SK-N-SH treated with all-trans-retinoic acid at 6 μM for 48 hours (cell line): Measurements from ENCODE around the gene MAP3K6.

ENCODE experiments used
- ATAC-seq: fragments of 200-7000 bp; cut with Tn5 transposase; 3 replicates; pipeline ENCODE4 v1.9.1; 2020; ENCODE audit warnings: mild to moderate bottlenecking, moderate library complexity
- ARNTL ChIP-seq: fragments of 450-650 bp; formaldehyde crosslinking; IDR thresholded peaks from 2 replicates; pipeline ENCODE4 v1.5.0; 2020; ENCODE audit warnings: low read depth, mild to moderate bottlenecking, moderate library complexity, borderline replicate concordance
- BACH2 ChIP-seq: fragments of 250-450 bp; sonication (Bioruptor Pico); IDR thresholded peaks from 2 replicates; pipeline ENCODE4 v1.9.0; 2021; ENCODE audit warnings: mild to moderate bottlenecking, borderline replicate concordance
- CSDC2 ChIP-seq: fragments of 250-450 bp; sonication (Bioruptor Pico); IDR thresholded peaks from 2 replicates; pipeline ENCODE4 v1.5.0; 2020; ENCODE audit warnings: mild to moderate bottlenecking, moderate library complexity
- GLIS3 ChIP-seq: fragments of 250-450 bp; sonication (Bioruptor Pico); IDR thresholded peaks from 2 replicates; pipeline ENCODE4 v1.5.0; 2020; ENCODE audit warnings: mild to moderate bottlenecking, moderate library complexity
- ISL1 ChIP-seq: fragments of 250-450 bp; sonication (Bioruptor Pico); IDR thresholded peaks from 2 replicates; pipeline ENCODE4 v2.1.2; 2022; ENCODE audit warnings: mild to moderate bottlenecking, moderate library complexity
- PATZ1 ChIP-seq: fragments of 250-450 bp; sonication (Bioruptor Pico); IDR thresholded peaks from 2 replicates; pipeline ENCODE4 v1.8.0; 2020; ENCODE audit warnings: mild to moderate bottlenecking, moderate library complexity, borderline replicate concordance
- POU6F1 ChIP-seq: fragments of 250-450 bp; sonication (Bioruptor Pico); IDR thresholded peaks from 2 replicates; pipeline ENCODE4 v1.8.0; 2021; ENCODE audit warnings: low read depth, mild to moderate bottlenecking, moderate library complexity, borderline replicate concordance
- RARB ChIP-seq: fragments of 250-450 bp; sonication (Bioruptor Pico); IDR thresholded peaks from 2 replicates; pipeline ENCODE4 v1.8.0; 2021; ENCODE audit warnings: mild to moderate bottlenecking, moderate library complexity
- SNAI2 ChIP-seq: fragments of 250-450 bp; sonication (Bioruptor Pico); IDR thresholded peaks from 2 replicates; pipeline ENCODE4 v1.5.0; 2020; ENCODE audit warnings: mild to moderate bottlenecking, moderate library complexity
- TCF4 ChIP-seq: fragments of 250-450 bp; sonication (Bioruptor Pico); IDR thresholded peaks from 2 replicates; pipeline ENCODE4 v1.8.0; 2021; ENCODE audit warnings: mild to moderate bottlenecking, moderate library complexity, borderline replicate concordance
- TOX ChIP-seq: fragments of 250-450 bp; sonication (Bioruptor Pico); IDR thresholded peaks from 2 replicates; pipeline ENCODE4 v1.8.0; 2021; ENCODE audit warnings: mild to moderate bottlenecking, moderate library complexity, borderline replicate concordance
- ZC3H10 ChIP-seq: fragments of 250-450 bp; sonication (Bioruptor Pico); IDR thresholded peaks from 2 replicates; pipeline ENCODE4 v1.5.1; 2021; ENCODE audit warnings: mild to moderate bottlenecking, moderate library complexity
- ZFP3 ChIP-seq: fragments of 250-450 bp; sonication (Bioruptor Pico); IDR thresholded peaks from 2 replicates; pipeline ENCODE4 v1.5.0; 2020; ENCODE audit warnings: mild to moderate bottlenecking, moderate library complexity
- ZFP30 ChIP-seq: fragments of 450-650 bp; formaldehyde crosslinking; IDR thresholded peaks from 2 replicates; pipeline ENCODE4 v1.5.0; 2022; ENCODE audit warnings: mild to moderate bottlenecking, moderate library complexity
- ZNF565 ChIP-seq: fragments of 450-650 bp; formaldehyde crosslinking; conservative IDR thresholded peaks from 2 replicates; pipeline ENCODE4 v1.5.0; 2020; ENCODE audit warnings: low read depth, mild to moderate bottlenecking, moderate library complexity
- ZNF70 ChIP-seq: fragments of 450-650 bp; formaldehyde crosslinking; IDR thresholded peaks from 2 replicates; pipeline ENCODE4 v1.5.0; 2020; ENCODE audit warnings: mild to moderate bottlenecking, moderate library complexity
- ZNF8 ChIP-seq: fragments of 450-650 bp; formaldehyde crosslinking; IDR thresholded peaks from 2 replicates; pipeline ENCODE4 v1.5.0; 2020; ENCODE audit warnings: mild to moderate bottlenecking, moderate library complexity
- TF ChIP-seq, protein P1 (sequence below): fragments of 250-450 bp; sonication (Bioruptor Pico); IDR thresholded peaks from 2 replicates; pipeline ENCODE4 v1.5.0; 2020; ENCODE audit warnings: mild to moderate bottlenecking, moderate library complexity
- TF ChIP-seq, protein P2 (sequence below): fragments of 250-450 bp; sonication (Bioruptor Pico); IDR thresholded peaks from 2 replicates; pipeline ENCODE4 v1.5.1; 2020; ENCODE audit warnings: low read depth, mild to moderate bottlenecking, moderate library complexity

MAP3K6 gene

DNA sequence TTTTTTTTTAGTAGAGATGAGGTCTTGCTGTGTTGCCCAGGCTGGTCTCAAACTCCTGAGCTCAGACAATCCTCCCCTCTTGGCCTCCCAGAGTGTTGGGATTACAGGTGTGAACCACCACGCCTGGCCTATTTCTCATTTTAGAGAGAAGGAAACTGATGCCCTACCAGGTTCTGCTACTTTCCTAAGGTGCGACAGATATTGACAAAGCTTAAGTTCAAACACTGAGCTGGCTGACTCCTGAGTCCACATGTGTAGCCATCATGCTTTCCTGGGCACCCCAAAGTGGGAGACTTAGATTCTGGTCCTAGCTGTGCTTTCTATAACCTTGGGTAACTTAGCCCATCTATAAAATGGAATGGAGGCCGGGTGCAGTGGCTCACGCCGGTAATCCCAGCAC lies 49.9 kb downstream of the MAP3K6 start:
- no peak for ATAC-seq
- TF ChIP-seq ARNTL, result no peak
- TF ChIP-seq PATZ1 (CRISPR knock-in tag), result no peak
- no peak for TF ChIP-seq RARB (CRISPR knock-in tag)
- TF ChIP-seq, protein P1, sequence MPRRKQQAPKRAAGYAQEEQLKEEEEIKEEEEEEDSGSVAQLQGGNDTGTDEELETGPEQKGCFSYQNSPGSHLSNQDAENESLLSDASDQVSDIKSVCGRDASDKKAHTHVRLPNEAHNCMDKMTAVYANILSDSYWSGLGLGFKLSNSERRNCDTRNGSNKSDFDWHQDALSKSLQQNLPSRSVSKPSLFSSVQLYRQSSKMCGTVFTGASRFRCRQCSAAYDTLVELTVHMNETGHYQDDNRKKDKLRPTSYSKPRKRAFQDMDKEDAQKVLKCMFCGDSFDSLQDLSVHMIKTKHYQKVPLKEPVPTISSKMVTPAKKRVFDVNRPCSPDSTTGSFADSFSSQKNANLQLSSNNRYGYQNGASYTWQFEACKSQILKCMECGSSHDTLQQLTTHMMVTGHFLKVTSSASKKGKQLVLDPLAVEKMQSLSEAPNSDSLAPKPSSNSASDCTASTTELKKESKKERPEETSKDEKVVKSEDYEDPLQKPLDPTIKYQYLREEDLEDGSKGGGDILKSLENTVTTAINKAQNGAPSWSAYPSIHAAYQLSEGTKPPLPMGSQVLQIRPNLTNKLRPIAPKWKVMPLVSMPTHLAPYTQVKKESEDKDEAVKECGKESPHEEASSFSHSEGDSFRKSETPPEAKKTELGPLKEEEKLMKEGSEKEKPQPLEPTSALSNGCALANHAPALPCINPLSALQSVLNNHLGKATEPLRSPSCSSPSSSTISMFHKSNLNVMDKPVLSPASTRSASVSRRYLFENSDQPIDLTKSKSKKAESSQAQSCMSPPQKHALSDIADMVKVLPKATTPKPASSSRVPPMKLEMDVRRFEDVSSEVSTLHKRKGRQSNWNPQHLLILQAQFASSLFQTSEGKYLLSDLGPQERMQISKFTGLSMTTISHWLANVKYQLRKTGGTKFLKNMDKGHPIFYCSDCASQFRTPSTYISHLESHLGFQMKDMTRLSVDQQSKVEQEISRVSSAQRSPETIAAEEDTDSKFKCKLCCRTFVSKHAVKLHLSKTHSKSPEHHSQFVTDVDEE (CRISPR knock-in tag), result no peak
- no peak for TF ChIP-seq CSDC2
- no peak for TF ChIP-seq SNAI2
- no peak for TF ChIP-seq ZNF8 (CRISPR knock-in tag)
- TF ChIP-seq POU6F1, result no peak

DNA sequence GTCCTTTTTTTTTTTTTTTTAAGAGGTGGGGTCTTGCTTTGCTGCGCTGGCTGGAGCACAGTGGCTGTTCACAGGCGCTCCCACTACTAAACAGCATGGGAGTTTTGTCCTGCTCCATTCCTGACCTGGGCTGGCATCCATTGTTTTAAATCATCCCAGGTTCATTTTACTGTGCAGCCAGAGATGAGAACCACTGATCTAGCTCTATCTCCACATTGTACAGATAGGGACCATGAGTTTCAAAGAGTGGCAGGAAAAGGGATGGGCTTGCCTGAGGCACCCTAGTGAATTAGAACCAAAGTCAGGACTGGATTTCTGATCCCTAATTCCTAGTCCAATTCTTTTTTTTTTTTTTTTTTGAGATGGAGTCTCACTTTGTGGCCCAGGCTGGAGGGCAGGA lies 52.0 kb downstream of the MAP3K6 start:
- no peak; the same call in 2 of the 3 replicates for ATAC-seq
- TF ChIP-seq ZFP3, result no peak
- TF ChIP-seq GLIS3 (CRISPR knock-in tag), result no peak
- no peak for TF ChIP-seq ZC3H10 (CRISPR knock-in tag)
- no peak for TF ChIP-seq SNAI2
- TF ChIP-seq CSDC2, result no peak
- TF ChIP-seq ZFP30 (CRISPR knock-in tag), result no peak
- TF ChIP-seq TOX (CRISPR knock-in tag), result no peak
- TF ChIP-seq RARB (CRISPR knock-in tag), result no peak

DNA sequence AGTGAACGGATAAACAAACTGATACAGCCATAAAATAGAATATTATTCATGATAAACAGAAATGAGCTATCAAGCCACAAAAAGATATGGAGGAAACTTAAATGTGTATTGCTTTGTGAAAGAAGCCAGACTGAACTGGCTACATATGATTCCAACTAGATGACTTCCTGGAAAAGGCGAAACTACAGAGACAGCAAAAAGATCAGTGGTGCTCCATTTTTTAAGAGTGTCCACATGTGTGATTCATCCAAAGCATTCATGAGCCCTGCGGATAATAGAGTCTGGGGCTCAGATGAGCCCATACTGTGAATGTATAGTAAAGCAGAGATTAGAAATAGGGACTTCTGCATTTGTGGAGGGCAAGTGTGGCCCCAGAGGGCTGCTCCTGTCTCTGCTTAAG lies 52.6 kb downstream of the MAP3K6 start:
- TF ChIP-seq ZNF8 (CRISPR knock-in tag) (no peak), CSDC2 (no peak), ISL1 (CRISPR knock-in tag) (no peak), ARNTL (no peak), RARB (CRISPR knock-in tag) (no peak), ZC3H10 (CRISPR knock-in tag) (no peak), TOX (CRISPR knock-in tag) (no peak), ZNF565 (CRISPR knock-in tag) (no peak), SNAI2 (no peak), PATZ1 (CRISPR knock-in tag) (no peak), TCF4 (CRISPR knock-in tag) (no peak), ZNF70 (no peak), GLIS3 (CRISPR knock-in tag) (no peak), POU6F1 (no peak), BACH2 (CRISPR knock-in tag) (no peak), ZFP30 (CRISPR knock-in tag) (no peak)
- TF ChIP-seq, protein P2, sequence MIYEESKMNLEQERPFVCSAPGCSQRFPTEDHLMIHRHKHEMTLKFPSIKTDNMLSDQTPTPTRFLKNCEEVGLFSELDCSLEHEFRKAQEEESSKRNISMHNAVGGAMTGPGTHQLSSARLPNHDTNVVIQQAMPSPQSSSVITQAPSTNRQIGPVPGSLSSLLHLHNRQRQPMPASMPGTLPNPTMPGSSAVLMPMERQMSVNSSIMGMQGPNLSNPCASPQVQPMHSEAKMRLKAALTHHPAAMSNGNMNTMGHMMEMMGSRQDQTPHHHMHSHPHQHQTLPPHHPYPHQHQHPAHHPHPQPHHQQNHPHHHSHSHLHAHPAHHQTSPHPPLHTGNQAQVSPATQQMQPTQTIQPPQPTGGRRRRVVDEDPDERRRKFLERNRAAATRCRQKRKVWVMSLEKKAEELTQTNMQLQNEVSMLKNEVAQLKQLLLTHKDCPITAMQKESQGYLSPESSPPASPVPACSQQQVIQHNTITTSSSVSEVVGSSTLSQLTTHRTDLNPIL (CRISPR knock-in tag), result no peak
- TF ChIP-seq, protein P1 (CRISPR knock-in tag), result no peak
- ATAC-seq, result no peak
